Thyroid gland (tissue), 4 donors: ENCODE data around the gene SEC22C. TPM values are rescaled to one million over a fixed set of nuclear protein-coding genes. Genes with fewer than 3 reads are reported as not detected.

ENCODE experiments used
- DNase-seq, 2 donors: peaks; one replicate each; pipeline ENCODE4 v3.0.0-alpha.2; 2019
- H3K27ac ChIP-seq, 3 donors: fragments of 200-600 bp; sonication (generic); 1 replicate in 2 of 3; 2 replicates in 1 of 3; pipeline ENCODE4 v1.5.1; 2016 to 2019; ENCODE audit warnings: mild to moderate bottlenecking in 1 of 3, moderate library complexity in 1 of 3
- H3K27me3 ChIP-seq: fragments of 200-600 bp; sonication (generic); one replicate; pipeline ENCODE4 v1.5.1; 2019
- H3K36me3 ChIP-seq, 2 donors: fragments of 200-600 bp; sonication (generic); one replicate each; pipeline ENCODE4 v1.5.1; 2016 to 2019
- H3K4me1 ChIP-seq, 2 donors: fragments of 200-600 bp; sonication (generic); one replicate each; pipeline ENCODE4 v1.5.1; 2017 to 2019
- H3K4me3 ChIP-seq, 3 donors: fragments of 200-600 bp; sonication (generic); replicated peaks in 1 of 3; 1 replicate in 2 of 3; 2 replicates in 1 of 3; pipeline ENCODE4 v1.5.1; 2016; ENCODE audit warnings: mild to moderate bottlenecking in 1 of 3
- H3K9me3 ChIP-seq: fragments of 200-600 bp; sonication (generic); one replicate; pipeline ENCODE4 v1.5.1; 2017
- CTCF ChIP-seq, 6 experiments: fragments of 200-600 bp in 3 of 6; fragments of 450-650 bp in 3 of 6; sonication (generic) in 3 of 6; IDR thresholded peaks; one replicate each; pipeline ENCODE4 v1.5.1; 2016 to 2019; ENCODE audit warnings: antibody characterized with exemption in 6 of 6, mild to moderate bottlenecking in 2 of 6, inconsistent platforms in 1 of 6, moderate library complexity in 1 of 6
- POLR2A ChIP-seq, 2 donors: fragments of 450-650 bp; IDR thresholded peaks; one replicate each; pipeline ENCODE4 v1.6.1; 2017; ENCODE audit warnings: antibody characterized with exemption in 2 of 2, mild to moderate bottlenecking in 2 of 2, moderate library complexity in 1 of 2
- WGBS, 2 donors: methylation state at CpG; one replicate each; pipeline ENCODE4 v1.1.5; 2017; 5-methylcytosine and 5-hydroxymethylcytosine counted together
- intact Hi-C: fragments of 100-400 bp; cut with DNase I; formaldehyde crosslinking; loops from one replicate; pipeline ENCODE4 v1.15.1; 2023
- total RNA-seq, 4 donors: library from RNA; depleted of rRNA; stranded (reverse); fragments of >200 nt; gene quantifications; one replicate each; pipeline ENCODE4 v1.2.3, GENCODE V29; 2016

The SEC22C gene
- total RNA-seq, 4 donors from 2014 or later: 59.9 to 66.4 (median 62.7) TPM

DNA sequence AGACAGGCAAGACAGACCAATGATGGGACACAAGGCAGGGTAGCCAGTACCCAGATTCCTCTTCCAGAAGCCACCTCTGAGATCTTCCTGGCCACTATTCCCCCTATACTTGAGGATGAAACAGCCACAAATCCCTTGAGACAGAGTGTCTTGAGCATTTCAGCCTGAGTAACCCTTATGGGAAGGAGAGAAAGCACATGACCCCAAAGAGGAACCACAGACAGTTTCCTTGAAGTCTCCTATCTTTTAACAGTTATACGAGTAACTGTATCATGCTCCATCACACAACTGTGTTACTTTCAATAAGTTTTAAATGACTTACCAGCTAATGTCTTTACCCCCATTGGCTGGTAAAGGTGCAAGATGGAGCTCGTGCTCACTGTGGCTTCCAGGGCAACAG lies 70.0 kb downstream of the SEC22C start:
- intact Hi-C loops: no loop called here
- Histone ChIP-seq H3K27me3 (no peaks in the 10 kb centered on the region), H3K36me3 (no peaks in the 10 kb centered on the region), H3K27ac (no peak overlapping the region), H3K9me3 (no peaks in the 10 kb centered on the region), H3K4me1 (peaks cover 0 to 9% of the 10 kb centered on the region in 2 donors), H3K4me3 (no peak overlapping the region)
- WGBS, 2 donors: 80 to 85% methylated on average over 2 of the region's 2 CpGs
- TF ChIP-seq CTCF (IDR thresholded peaks at IDR 0.05) (no peak), POLR2A (IDR thresholded peaks at IDR 0.05) (no peak)
- no peak for DNase-seq

DNA sequence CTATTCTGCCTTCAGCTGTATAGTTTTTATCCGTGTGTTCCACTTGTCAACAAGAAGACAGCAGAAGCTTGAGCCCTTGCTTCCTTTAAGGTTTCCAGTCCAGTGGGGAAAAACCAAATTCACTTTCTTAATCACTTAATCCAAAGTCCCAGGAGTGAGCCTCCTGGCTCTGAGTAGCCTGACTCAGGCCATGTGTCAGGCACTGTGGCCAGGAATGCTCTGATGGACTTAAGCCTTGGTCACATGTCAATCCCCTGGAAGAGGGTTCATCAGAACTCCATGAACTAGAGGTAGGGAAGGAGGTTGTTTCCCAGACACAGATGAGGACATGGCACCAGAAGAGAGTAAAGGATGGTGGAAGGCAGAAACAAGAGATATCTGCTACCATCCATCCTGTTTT lies 70.6 kb downstream of the SEC22C start:
- no peak overlapping the region for H3K27ac ChIP-seq
- H3K36me3 ChIP-seq: no peaks in the 10 kb centered on the region
- no peak for DNase-seq
- H3K4me3 ChIP-seq: no peak overlapping the region
- intact Hi-C loops: no loop called here
- no peak for TF ChIP-seq CTCF (IDR thresholded peaks at IDR 0.05)
- TF ChIP-seq POLR2A (IDR thresholded peaks at IDR 0.05): no peak
- no peaks in the 10 kb centered on the region for H3K9me3 ChIP-seq
- H3K27me3 ChIP-seq: no peaks in the 10 kb centered on the region
- H3K4me1 ChIP-seq: peaks cover 0 to 5% of the 10 kb centered on the region in 2 donors
- WGBS, 2 donors: 73 to 81% methylated on average over 1 of the region's 1 CpG

- peaks cover 0 to 5% of the 10 kb centered on the region in 2 donors for H3K4me1 ChIP-seq
- no peak for DNase-seq
- no peak for TF ChIP-seq POLR2A (IDR thresholded peaks at IDR 0.05)
- TF ChIP-seq CTCF (IDR thresholded peaks at IDR 0.05): no peak
- H3K9me3 ChIP-seq: no peaks in the 10 kb centered on the region
- no peak overlapping the region for H3K27ac ChIP-seq
- no peaks in the 10 kb centered on the region for H3K36me3 ChIP-seq
- H3K4me3 ChIP-seq: no peak overlapping the region
- no peaks in the 10 kb centered on the region for H3K27me3 ChIP-seq
- WGBS, 2 donors: 70 to 83% methylated on average over 4 of the region's 4 CpGs
- intact Hi-C loops: no loop called here
Measured at GRCh38 chr3:42510325-42510724, 71.4 kb downstream of the SEC22C start.

GRCh38 chr3:42509111-42509510 lies 72.7 kb downstream of the SEC22C start:
- Histone ChIP-seq H3K4me1 (peaks cover 0 to 5% of the 10 kb centered on the region in 2 donors), H3K36me3 (no peaks in the 10 kb centered on the region), H3K9me3 (no peaks in the 10 kb centered on the region), H3K27ac (no peak overlapping the region), H3K4me3 (no peak overlapping the region), H3K27me3 (no peaks in the 10 kb centered on the region)
- WGBS, 2 donors: 76 to 81% methylated on average over 3 of the region's 3 CpGs
- DNase-seq: no peak
- TF ChIP-seq POLR2A (IDR thresholded peaks at IDR 0.05) (no peak), CTCF (IDR thresholded peaks at IDR 0.05) (no peak)
- intact Hi-C loops: no loop called here

GRCh38 chr3:42508562-42508961 lies 73.2 kb downstream of the SEC22C start:
- Histone ChIP-seq H3K36me3 (no peaks in the 10 kb centered on the region), H3K4me1 (peaks cover 0 to 5% of the 10 kb centered on the region in 2 donors), H3K9me3 (no peaks in the 10 kb centered on the region), H3K27me3 (no peaks in the 10 kb centered on the region), H3K4me3 (no peak overlapping the region), H3K27ac (no peak overlapping the region)
- intact Hi-C loops: no loop called here
- no peak for DNase-seq
- TF ChIP-seq CTCF (IDR thresholded peaks at IDR 0.05) (no peak), POLR2A (IDR thresholded peaks at IDR 0.05) (no peak)
- WGBS, 2 donors: 66 to 69% methylated on average over 4 of the region's 4 CpGs
